ENCODE results near the gene CSAG3.
"Not testable (repeated sequence)": the region's sequence is repeated elsewhere in the genome, so short reads cannot be mapped to it uniquely, and the experiment has no call there.

GRCh38 chrX:152713815-152714787 lies 44.9 kb upstream of the CSAG3 start, which contains the start of gene MAGEA2B:
- not testable (repeated sequence) for TF ChIP-seq CTCF (conservative IDR thresholded peaks at IDR 0.05; ENCODE audit: low read length); EZH2phosphoT487 (IDR thresholded peaks at IDR 0.05; ENCODE audit: borderline replicate concordance, low read depth, low read length)

All from OCI-LY7 (cell line).